ENCODE results near the gene HEXB. TPM values are rescaled to one million over a fixed set of nuclear protein-coding genes. Genes with fewer than 3 reads are reported as not detected.

HEXB gene
- total and polyA plus RNA-seq, 2 of the 4 experiments (the other 2 are of a cell fraction), result 76.7 to 126 TPM

- dilution Hi-C loops (cut with HindIII; ENCODE audit: low sequenced_read_pairs, unreplicated experiment), result no loop called here
Measured at GRCh38 chr5:74657165-74657564, 27.9 kb upstream of the HEXB start.

More at GRCh38 chr5:74657165-74657564, 27.9 kb upstream of the HEXB start:
- Histone ChIP-seq H3K23ac (ENCODE audit: low read depth, low read length) (no peak overlapping the region), H4K5ac (ENCODE audit: low read depth, low read length) (no peak overlapping the region), H2BK20ac (ENCODE audit: low read depth, low read length) (no peak overlapping the region), H3K4me3 (ENCODE audit: insufficient read depth, low read depth, low read length) (no peak overlapping the region), H3K4ac (ENCODE audit: low read depth, low read length) (no peak overlapping the region), H3K27ac (ENCODE audit: insufficient read depth, low read length) (no peak overlapping the region), H3K4me2 (ENCODE audit: low read depth, low read length) (no peak overlapping the region), H2BK15ac (ENCODE audit: low read depth, low read length) (no peak overlapping the region), H2BK5ac (ENCODE audit: low read depth, low read length, poor library complexity, severe bottlenecking) (no peak overlapping the region), H2AFZ (replicated peaks; ENCODE audit: low read length, poor library complexity) (no peak overlapping the region), H4K8ac (ENCODE audit: low read depth in 2 of 2, low read length in 2 of 2) (no peak overlapping the region), H4K91ac (ENCODE audit: insufficient read depth, low read depth, low read length) (no peak overlapping the region), H3K9me3 (ENCODE audit: control insufficient read depth, insufficient read depth, low read length) (no peaks in the 10 kb centered on the region), H3K56ac (ENCODE audit: extremely low read depth, insufficient read depth, low read length) (no peak overlapping the region), H3K79me1 (ENCODE audit: low read depth in 1 of 2, low read length in 2 of 2) (no peaks in the 10 kb centered on the region), H3K9me1 (ENCODE audit: insufficient read depth, low read length) (no peaks in the 10 kb centered on the region), H3K18ac (ENCODE audit: low read depth, low read length) (no peak overlapping the region), H3K36me3 (ENCODE audit: control insufficient read depth, insufficient read depth, low read length) (no peaks in the 10 kb centered on the region), H4K20me1 (ENCODE audit: insufficient read depth, low read length) (no peaks in the 10 kb centered on the region), H2AK9ac (replicated peaks; ENCODE audit: low read depth, low read length, poor library complexity) (no peak overlapping the region), H3K14ac (replicated peaks; ENCODE audit: low read depth, low read length) (no peak overlapping the region), H2BK120ac (ENCODE audit: low read depth, low read length) (no peak overlapping the region), H3K27me3 (ENCODE audit: control insufficient read depth, insufficient read depth, low read length) (0 out of 2 replicates have a peak, but pooled peaks cover 3% of the 10 kb centered on the region), H3K4me1 (ENCODE audit: control insufficient read depth, insufficient read depth, low read length) (no peaks in the 10 kb centered on the region; the same call in 1 of the 2 replicates), H2AK5ac (ENCODE audit: low read depth, low read length) (no peak overlapping the region), H3K9ac (ENCODE audit: low read depth, low read length) (no peak overlapping the region)
- no peak for TF ChIP-seq USF2 (IDR thresholded peaks at IDR 0.05; ENCODE audit: low read depth, low read length)
- no peak for TF ChIP-seq RFX5 (IDR thresholded peaks at IDR 0.05; ENCODE audit: low read depth, low read length)
- no peak for TF ChIP-seq RAD21 (IDR thresholded peaks at IDR 0.05; ENCODE audit: low read length)
- no peak for TF ChIP-seq CEBPB (IDR thresholded peaks at IDR 0.05; ENCODE audit: low read depth, low read length)
- TF ChIP-seq POLR2A (IDR thresholded peaks at IDR 0.05; ENCODE audit: low read depth, low read length), result no peak
- no peak for TF ChIP-seq ELK1 (IDR thresholded peaks at IDR 0.05; ENCODE audit: borderline replicate concordance, low read depth, low read length)
- no peak for TF ChIP-seq MAFK (IDR thresholded peaks at IDR 0.05; ENCODE audit: low read depth, low read length)
- TF ChIP-seq, protein P1, sequence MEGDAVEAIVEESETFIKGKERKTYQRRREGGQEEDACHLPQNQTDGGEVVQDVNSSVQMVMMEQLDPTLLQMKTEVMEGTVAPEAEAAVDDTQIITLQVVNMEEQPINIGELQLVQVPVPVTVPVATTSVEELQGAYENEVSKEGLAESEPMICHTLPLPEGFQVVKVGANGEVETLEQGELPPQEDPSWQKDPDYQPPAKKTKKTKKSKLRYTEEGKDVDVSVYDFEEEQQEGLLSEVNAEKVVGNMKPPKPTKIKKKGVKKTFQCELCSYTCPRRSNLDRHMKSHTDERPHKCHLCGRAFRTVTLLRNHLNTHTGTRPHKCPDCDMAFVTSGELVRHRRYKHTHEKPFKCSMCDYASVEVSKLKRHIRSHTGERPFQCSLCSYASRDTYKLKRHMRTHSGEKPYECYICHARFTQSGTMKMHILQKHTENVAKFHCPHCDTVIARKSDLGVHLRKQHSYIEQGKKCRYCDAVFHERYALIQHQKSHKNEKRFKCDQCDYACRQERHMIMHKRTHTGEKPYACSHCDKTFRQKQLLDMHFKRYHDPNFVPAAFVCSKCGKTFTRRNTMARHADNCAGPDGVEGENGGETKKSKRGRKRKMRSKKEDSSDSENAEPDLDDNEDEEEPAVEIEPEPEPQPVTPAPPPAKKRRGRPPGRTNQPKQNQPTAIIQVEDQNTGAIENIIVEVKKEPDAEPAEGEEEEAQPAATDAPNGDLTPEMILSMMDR (conservative IDR thresholded peaks at IDR 0.05; ENCODE audit: low read depth, low read length), result no peak
- TF ChIP-seq BHLHE40 (IDR thresholded peaks at IDR 0.05; ENCODE audit: low read depth, low read length), result no peak
- TF ChIP-seq MAZ (IDR thresholded peaks at IDR 0.05; ENCODE audit: borderline replicate concordance, low read depth, low read length), result no peak
- no peak for TF ChIP-seq RCOR1 (IDR thresholded peaks at IDR 0.05; ENCODE audit: insufficient replicate concordance, low read length)
- TF ChIP-seq MXI1 (IDR thresholded peaks at IDR 0.05; ENCODE audit: borderline replicate concordance, low read depth, low read length), result no peak
- no peak for TF ChIP-seq FOS (IDR thresholded peaks at IDR 0.05; ENCODE audit: low read depth, low read length)
- no CpG with 5 or more reads among the region's 2 CpGs for WGBS, 2 experiments (ENCODE audit: extremely low coverage in 2 of 2, insufficient read length in 1 of 2)
- ChIA-PET POLR2A (ENCODE audit: unreplicated experiment) (no interaction called here), CTCF (interaction anchor here (0.6 kb wide), 1 partner anchor 10 kb away, joined by 5 read pairs; no protein-coding TSS in a partner anchor)
- DNase-seq (no peak), ATAC-seq (ENCODE audit: low read depth) (no peak)
- intact Hi-C loops (cut with micrococcal nuclease), result no loop called here
- BruUV-seq (replicated peaks), result no TSS peak
- in situ Hi-C loops (cut with MboI; ENCODE audit: low sequenced_read_pairs), result loop anchor here (25.0 kb wide), 1 partner anchor 605 kb away; no protein-coding TSS in a partner anchor

Measured in IMR-90 (cell line).